ENCODE results near the gene SEMA4B.

The SEMA4B gene

GRCh38 chr15:90208356-90208755 is 7.2 kb downstream of the SEMA4B start:
- DNase-seq: no peak

- DNase-seq: no peak
These were observed 8.5 kb downstream of the SEMA4B start for GRCh38 chr15:90209591-90209990.

GRCh38 chr15:90210593-90210992 is 9.5 kb downstream of the SEMA4B start:
- no peak for DNase-seq

DNA sequence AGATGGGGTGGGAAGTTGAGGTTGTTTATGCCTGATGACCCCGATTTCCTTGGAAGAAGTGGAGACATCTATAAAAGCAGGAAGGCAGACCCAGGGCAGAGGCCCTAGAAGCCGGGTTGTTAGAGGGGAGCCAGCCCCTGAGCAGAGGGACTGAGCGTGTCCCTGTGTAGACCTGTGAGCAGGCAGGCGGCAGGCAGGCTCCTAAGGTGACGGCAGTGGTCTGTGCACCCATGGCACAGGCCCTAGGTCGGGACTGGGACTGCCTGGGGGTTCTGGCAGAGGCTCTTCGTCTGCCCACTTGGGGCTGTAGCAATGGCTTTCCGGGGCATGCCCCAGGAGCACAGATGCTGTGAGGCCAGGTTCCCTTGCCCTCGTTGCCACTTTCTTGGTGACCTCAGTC is 9.9 kb downstream of the SEMA4B start:
- no peak for DNase-seq

DNA sequence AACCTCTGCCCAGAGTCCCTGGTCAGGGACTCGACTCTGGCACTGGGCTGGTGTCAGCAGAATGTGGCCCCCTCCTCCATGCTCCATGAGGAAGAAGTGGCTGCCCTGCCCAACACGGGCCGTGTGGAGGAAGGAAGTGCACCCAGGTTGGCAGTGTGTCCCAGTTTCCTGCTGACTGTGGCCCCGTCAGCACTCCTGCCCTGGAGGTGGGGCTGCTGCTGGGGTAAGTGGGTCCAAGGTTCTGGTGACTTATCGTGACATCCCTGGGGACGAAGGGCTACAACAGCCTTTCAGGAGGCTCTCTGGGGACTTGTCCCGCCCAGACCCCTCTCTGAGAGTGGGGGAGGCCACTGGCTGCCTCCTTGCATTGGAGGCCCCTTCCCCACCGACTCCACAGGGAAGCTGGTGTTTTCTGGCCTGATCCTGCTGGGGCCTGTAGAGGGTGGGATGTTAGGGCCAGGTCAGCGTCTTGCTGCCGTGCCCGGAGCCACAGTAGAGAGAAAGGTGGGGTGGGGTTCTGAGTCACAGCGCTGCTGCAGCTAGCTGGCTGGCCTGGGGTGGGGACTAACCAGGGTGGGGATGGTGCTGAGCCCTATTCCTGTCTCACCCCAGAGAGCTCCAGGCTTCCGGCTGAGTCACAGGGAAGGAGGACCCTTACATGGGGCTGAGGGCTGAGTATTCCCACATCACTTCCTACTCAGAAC is 10.5 kb downstream of the SEMA4B start:
- DNase-seq: no peak

DNA sequence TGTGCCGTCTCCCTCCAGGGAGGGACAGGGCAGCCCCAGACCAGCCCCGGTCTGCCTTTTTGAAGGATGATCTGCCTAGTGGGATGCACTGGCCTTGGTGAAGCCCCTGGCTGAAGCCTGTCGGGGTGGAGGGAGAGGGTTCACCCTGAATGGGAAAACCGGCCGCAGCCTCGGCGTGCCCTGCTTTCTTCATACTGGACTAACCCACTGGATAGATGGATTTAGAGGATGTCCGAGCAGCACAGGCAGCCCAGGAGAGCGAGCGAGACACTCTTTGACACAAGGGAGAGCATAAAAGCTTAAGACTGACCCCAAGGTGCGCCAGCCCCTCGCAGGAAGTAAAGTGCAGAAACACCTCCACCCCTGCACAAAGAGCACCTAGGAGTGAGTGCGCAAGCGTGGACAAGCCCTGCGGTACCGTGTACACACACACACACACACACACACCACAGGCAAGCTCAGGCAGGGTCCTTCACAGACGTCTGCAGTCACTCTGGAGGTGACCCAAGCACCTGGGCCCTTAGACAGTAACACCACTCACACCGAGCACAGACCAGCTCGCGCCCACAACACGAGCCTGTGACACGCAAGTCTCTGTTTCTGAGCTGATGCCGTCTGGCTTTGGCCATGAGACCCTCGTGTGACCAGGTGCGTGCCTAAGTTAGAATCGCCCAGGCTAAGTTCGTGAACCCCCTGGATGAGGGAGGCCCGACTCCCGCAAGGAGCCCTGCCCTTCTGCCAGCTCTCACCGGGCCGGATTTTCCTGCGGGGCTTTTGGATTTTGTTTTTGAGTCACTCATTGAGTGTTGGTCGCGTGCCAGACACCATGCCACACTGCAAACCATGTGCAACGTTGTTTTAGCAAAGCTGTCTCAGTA is 11.3 kb downstream of the SEMA4B start:
- no peak for DNase-seq

GRCh38 chr15:90213122-90213817 is 12.1 kb downstream of the SEMA4B start:
- DNase-seq: no peak

DNA sequence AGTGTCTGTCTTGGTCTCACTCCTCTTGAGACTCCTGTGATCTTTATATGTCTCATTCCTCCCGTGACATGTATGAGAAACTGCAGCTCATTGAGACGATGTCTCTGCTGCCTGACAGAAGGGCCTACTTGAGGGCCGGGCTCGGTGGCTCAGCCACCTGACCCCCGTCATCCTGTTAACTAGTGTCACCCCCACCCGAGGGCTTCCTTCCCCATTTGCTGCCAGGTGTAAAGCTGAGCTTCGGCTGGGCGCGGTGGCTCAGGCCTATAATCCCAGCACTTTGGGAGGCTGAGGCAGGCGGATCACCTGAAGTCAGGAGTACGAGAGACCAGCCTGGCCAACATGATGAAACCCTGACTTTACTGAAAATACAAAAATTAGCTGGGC is 12.7 kb downstream of the SEMA4B start:
- no peak for DNase-seq

GRCh38 chr15:90214553-90215196 is 13.5 kb downstream of the SEMA4B start:
- peak; percentile 2 for DNase-seq

GRCh38 chr15:90217671-90218394 is 16.7 kb downstream of the SEMA4B start:
- no peak for DNase-seq

- DNase-seq: peak; percentile 58
These were observed 18.5 kb downstream of the SEMA4B start for GRCh38 chr15:90219421-90220141.

GRCh38 chr15:90221246-90221900 is 20.2 kb downstream of the SEMA4B start:
- DNase-seq: peak; percentile 45

DNA sequence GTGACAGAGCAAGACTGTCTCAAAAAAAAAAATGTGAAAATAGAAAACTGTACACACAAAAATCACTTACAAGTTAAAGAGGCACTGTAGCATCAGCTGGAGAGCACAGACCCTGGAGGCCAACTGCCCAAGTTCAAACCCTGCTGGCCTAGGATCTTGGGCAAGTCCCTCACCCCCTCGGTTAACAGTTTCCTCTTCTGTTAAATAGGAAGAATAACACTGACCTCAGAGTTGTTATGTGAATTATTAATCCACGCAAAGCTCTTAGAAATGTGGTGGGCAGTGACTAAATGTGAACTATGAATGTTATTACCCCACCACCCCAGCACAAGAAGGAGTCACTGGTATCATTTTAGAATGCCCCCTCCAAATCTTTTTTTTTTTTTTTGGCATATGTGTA is 21.4 kb downstream of the SEMA4B start:
- DNase-seq: no peak

DNA sequence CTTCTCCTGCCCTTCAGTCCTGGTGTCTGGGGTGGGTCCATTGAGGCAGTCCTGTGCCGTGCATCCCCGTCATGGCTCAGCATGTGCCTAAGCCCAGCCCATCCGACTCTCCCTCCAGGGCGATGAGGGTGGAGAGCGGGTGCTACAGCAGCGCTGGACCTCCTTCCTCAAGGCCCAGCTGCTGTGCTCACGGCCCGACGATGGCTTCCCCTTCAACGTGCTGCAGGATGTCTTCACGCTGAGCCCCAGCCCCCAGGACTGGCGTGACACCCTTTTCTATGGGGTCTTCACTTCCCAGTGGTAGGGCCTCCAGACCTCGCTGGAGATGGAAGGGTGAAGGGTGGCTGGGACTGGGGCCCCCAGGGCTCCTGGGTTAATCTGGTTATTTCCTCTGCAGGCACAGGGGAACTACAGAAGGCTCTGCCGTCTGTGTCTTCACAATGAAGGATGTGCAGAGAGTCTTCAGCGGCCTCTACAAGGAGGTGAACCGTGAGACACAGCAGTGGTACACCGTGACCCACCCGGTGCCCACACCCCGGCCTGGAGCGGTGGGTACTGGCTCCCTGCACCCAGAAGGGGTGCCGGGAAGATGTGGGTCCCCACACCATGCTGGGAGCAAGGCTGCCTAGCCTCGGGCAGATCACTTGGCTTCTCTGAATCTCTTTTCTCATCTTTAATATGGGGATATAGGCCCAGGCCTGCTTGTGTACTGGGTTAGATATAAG is 22.5 kb downstream of the SEMA4B start:
- no peak for DNase-seq

DNA sequence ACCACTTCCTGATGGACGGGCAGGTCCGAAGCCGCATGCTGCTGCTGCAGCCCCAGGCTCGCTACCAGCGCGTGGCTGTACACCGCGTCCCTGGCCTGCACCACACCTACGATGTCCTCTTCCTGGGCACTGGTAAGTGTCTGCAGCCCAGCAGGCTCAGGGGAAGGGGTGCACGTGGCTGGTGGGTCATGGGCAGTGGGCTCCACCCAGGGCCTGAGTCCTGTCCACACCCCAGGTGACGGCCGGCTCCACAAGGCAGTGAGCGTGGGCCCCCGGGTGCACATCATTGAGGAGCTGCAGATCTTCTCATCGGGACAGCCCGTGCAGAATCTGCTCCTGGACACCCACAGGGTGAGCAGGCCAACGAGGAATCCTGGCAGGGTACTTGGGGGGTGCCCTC is 23.9 kb downstream of the SEMA4B start:
- DNase-seq: no peak

DNA sequence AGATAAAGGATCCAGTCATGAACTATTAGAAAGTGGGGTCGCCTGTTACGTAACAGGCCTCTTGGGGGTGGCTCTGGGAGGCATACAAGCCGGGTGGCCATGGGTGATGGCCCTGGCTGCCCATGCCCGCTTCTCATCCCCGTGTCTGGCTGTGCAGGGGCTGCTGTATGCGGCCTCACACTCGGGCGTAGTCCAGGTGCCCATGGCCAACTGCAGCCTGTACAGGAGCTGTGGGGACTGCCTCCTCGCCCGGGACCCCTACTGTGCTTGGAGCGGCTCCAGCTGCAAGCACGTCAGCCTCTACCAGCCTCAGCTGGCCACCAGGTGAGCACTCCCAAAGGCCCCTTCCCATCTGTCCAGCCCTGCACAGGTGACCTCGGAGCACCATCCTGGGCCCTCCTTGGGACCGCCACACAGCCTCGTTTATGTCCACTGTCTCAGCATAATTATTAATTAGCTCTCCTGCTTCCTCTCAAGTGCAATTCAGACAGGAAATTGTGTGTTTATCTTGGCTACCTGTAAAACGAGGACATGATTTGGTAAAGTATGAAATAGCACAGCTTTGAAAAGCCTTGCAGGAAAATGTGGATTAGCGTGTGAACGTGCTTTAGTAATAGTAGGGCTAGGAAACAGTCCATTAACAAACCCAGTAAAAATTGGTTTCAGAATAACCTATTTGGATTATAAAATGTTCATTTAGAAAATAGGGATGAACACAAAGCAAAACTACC is 24.5 kb downstream of the SEMA4B start:
- DNase-seq: no peak

DNA sequence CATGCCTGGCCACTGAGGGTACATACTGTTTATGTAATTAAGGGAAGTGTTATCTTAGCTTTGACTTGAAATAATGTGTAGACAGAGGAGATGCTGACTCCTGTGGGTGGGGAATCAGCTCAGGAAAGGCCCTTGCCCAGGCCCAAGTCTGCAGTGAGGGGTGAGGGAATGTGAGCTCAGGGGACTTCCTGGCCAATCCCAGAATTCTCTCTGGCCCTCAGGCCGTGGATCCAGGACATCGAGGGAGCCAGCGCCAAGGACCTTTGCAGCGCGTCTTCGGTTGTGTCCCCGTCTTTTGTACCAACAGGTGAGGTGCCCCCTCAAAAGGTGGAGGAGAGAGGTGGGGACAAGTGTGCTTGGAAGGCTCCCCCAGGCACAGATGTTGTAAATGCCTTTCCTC is 26.2 kb downstream of the SEMA4B start:
- DNase-seq: no peak

DNA sequence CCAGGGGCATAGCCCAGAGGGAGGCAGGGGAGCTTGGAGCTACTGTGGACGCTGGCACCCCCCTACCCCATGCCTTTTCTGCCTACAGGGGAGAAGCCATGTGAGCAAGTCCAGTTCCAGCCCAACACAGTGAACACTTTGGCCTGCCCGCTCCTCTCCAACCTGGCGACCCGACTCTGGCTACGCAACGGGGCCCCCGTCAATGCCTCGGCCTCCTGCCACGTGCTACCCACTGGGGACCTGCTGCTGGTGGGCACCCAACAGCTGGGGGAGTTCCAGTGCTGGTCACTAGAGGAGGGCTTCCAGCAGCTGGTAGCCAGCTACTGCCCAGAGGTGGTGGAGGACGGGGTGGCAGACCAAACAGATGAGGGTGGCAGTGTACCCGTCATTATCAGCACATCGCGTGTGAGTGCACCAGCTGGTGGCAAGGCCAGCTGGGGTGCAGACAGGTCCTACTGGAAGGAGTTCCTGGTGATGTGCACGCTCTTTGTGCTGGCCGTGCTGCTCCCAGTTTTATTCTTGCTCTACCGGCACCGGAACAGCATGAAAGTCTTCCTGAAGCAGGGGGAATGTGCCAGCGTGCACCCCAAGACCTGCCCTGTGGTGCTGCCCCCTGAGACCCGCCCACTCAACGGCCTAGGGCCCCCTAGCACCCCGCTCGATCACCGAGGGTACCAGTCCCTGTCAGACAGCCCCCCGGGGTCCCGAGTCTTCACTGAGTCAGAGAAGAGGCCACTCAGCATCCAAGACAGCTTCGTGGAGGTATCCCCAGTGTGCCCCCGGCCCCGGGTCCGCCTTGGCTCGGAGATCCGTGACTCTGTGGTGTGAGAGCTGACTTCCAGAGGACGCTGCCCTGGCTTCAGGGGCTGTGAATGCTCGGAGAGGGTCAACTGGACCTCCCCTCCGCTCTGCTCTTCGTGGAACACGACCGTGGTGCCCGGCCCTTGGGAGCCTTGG is 27.0 kb downstream of the SEMA4B start:
- no peak for DNase-seq

GRCh38 chr15:90228960-90229359 is 27.8 kb downstream of the SEMA4B start:
- DNase-seq: no peak
